IPS-20b (cell line): ENCODE data around the gene PCYT2.
"Not testable (repeated sequence)": the region's sequence is repeated elsewhere in the genome, so short reads cannot be mapped to it uniquely, and the experiment has no call there.

Experiments used
- H3K27ac ChIP-seq: one replicate; pipeline ENCODE4 v1.5.1; 2013; ENCODE audit warnings: low read length
- H3K27me3 ChIP-seq: 2 replicates; pipeline ENCODE4 v1.6.1; 2013; ENCODE audit warnings: mild to moderate bottlenecking, low read length, inconsistent platforms; ENCODE audit not compliant: insufficient read depth
- H3K36me3 ChIP-seq: 2 replicates; pipeline ENCODE4 v1.6.1; 2013; ENCODE audit warnings: low read depth, mild to moderate bottlenecking, inconsistent platforms, low read length, moderate library complexity; ENCODE audit not compliant: insufficient read depth
- H3K4me1 ChIP-seq: 2 replicates; pipeline ENCODE4 v1.6.1; 2013; ENCODE audit warnings: mild to moderate bottlenecking, control low read depth, inconsistent platforms, low read length, moderate library complexity; ENCODE audit not compliant: insufficient read depth
- H3K4me3 ChIP-seq: 2 replicates; pipeline ENCODE4 v1.5.1; 2013; ENCODE audit warnings: mild to moderate bottlenecking, low read length, inconsistent platforms
- H3K9ac ChIP-seq: 2 replicates; pipeline ENCODE4 v1.6.1; 2013; ENCODE audit warnings: low read depth, mild to moderate bottlenecking, inconsistent platforms, low read length, moderate library complexity
- H3K9me3 ChIP-seq: 2 replicates; pipeline ENCODE4 v1.6.1; 2013; ENCODE audit warnings: mild to moderate bottlenecking, low read depth, low read length, inconsistent platforms; ENCODE audit not compliant: insufficient read depth

Gene PCYT2

DNA sequence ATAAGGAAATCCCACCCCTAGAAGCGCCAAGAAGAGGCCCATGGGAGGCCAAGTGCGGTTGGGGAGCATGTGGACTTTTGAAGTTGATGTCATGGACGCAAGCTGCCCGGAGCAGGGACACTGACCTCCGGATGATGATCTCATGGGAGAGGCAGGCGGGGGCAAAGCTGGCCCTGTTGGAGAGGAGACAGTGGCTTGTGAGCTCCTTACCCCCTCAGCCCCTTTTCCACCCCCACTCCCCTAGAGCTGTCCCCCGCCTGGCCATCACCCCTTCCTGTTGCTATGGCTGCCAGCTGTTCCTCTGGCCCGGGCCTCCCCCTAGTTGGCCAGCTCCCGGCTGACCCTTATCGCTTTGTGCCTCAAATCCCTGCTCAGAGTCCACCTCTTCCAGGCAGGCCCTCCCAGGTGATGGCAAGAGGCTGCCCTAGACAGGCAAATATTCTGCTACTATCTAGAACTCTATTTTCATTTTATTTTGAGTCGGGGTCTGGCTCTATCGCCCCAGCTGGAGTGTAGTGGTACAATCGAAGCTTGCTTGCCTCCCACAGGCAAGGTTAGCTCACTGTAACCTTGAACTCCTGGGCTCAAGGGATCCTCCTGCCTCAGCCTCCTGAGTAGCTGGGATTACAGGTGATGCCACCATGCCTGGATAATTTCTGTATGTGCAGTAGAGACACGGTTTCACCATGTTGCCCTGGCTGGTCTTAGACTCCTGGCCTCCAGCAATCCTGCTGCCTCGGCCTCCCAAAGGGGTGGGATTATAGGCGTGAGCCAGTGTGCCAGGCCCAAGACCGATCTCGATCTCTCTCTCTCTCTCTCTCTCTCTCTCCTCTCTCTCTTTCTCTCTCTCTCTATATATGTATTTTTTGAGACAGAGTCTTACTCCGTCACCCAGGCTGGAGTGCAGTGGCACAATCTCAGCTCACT lies 43.2 kb upstream of the PCYT2 start:
- H3K27ac ChIP-seq, result no peak overlapping the region
- H3K27me3 ChIP-seq, result peaks cover 31% of the 10 kb centered on the region
- no peaks in the 10 kb centered on the region for H3K36me3 ChIP-seq
- no peak overlapping the region for H3K9ac ChIP-seq
- H3K4me3 ChIP-seq, result no peak overlapping the region
- H3K9me3 ChIP-seq, result no peaks in the 10 kb centered on the region
- H3K4me1 ChIP-seq, result no peaks in the 10 kb centered on the region

GRCh38 chr17:81953443-81953842 lies 42.2 kb upstream of the PCYT2 start:
- H3K9me3 ChIP-seq, H3K4me1 ChIP-seq, H3K27ac ChIP-seq, H3K9ac ChIP-seq, H3K36me3 ChIP-seq, H3K4me3 ChIP-seq: not testable (repeated sequence)
- H3K27me3 ChIP-seq, result peaks cover 22% of the 10 kb centered on the region

- Histone ChIP-seq H3K27ac (no peak overlapping the region), H3K27me3 (peaks cover 15% of the 10 kb centered on the region), H3K4me3 (no peak overlapping the region), H3K9ac (no peak overlapping the region), H3K9me3 (no peaks in the 10 kb centered on the region), H3K4me1 (no peaks in the 10 kb centered on the region), H3K36me3 (no peaks in the 10 kb centered on the region)
Observed at GRCh38 chr17:81952792-81953228, 41.6 kb upstream of the PCYT2 start.

- no peaks in the 10 kb centered on the region for H3K9me3 ChIP-seq
- H3K36me3 ChIP-seq, result no peaks in the 10 kb centered on the region
- no peak overlapping the region for H3K4me3 ChIP-seq
- no peaks in the 10 kb centered on the region for H3K4me1 ChIP-seq
- no peak overlapping the region for H3K9ac ChIP-seq
- no peak overlapping the region for H3K27ac ChIP-seq
- H3K27me3 ChIP-seq, result peaks cover 8% of the 10 kb centered on the region
Observed at GRCh38 chr17:81951785-81952684, 40.8 kb upstream of the PCYT2 start.

GRCh38 chr17:81950501-81950900 lies 39.3 kb upstream of the PCYT2 start:
- H3K36me3 ChIP-seq, result no peaks in the 10 kb centered on the region
- H3K4me1 ChIP-seq, result no peaks in the 10 kb centered on the region
- H3K27me3 ChIP-seq, result no peaks in the 10 kb centered on the region
- H3K9me3 ChIP-seq, result no peaks in the 10 kb centered on the region
- H3K27ac ChIP-seq, result no peak overlapping the region
- H3K4me3 ChIP-seq, result no peak overlapping the region
- no peak overlapping the region for H3K9ac ChIP-seq

GRCh38 chr17:81948635-81949378 lies 37.6 kb upstream of the PCYT2 start:
- H3K9me3 ChIP-seq, result no peaks in the 10 kb centered on the region
- H3K27ac ChIP-seq, result no peak overlapping the region
- no peak overlapping the region for H3K9ac ChIP-seq
- no peaks in the 10 kb centered on the region for H3K36me3 ChIP-seq
- peaks cover 9% of the 10 kb centered on the region; the same call in 1 of the 2 replicates for H3K27me3 ChIP-seq
- H3K4me3 ChIP-seq, result no peak overlapping the region
- H3K4me1 ChIP-seq, result no peaks in the 10 kb centered on the region; the same call in 1 of the 2 replicates

DNA sequence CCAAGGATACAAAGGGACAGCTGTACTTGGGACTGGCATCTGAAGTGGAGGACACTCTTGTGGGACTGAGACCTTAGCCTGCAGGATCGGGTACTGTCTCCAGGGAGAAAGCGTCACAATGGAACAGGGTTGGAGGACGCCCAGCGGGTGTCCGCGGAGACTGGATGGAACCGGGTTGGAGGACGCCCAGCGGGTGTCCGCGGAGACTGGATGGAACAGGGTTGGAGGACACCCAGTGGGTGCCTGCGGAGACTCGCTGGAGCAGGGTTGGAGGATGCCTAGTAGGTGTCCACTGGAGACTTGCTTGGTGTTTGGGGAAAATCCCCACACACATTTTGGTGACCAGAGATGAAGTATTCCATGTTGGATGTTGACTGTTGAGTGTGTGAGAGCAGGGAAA lies 36.0 kb upstream of the PCYT2 start, which contains the start of gene MYADML2:
Gene MYADML2, minus strand, starts transcription at position 45 of the 400 bp plus-strand sequence. CDS start 5,492 bp downstream, outside the sequence.
- no peaks in the 10 kb centered on the region for H3K36me3 ChIP-seq
- H3K27me3 ChIP-seq, result peaks cover 12% of the 10 kb centered on the region; the same call in 1 of the 2 replicates
- no peak within 1 kb of the TSS for H3K9ac ChIP-seq
- no peak within 1 kb of the TSS for H3K4me3 ChIP-seq
- H3K27ac ChIP-seq, result no peak within 1 kb of the TSS
- H3K4me1 ChIP-seq, result no peaks in the 10 kb centered on the region; the same call in 1 of the 2 replicates
- no peaks in the 10 kb centered on the region for H3K9me3 ChIP-seq

- Histone ChIP-seq H3K9ac (no peak overlapping the region), H3K9me3 (no peaks in the 10 kb centered on the region), H3K27me3 (peaks cover 24% of the 10 kb centered on the region), H3K4me1 (no peaks in the 10 kb centered on the region; the same call in 1 of the 2 replicates), H3K36me3 (no peaks in the 10 kb centered on the region), H3K4me3 (no peak overlapping the region), H3K27ac (no peak overlapping the region)
Observed at GRCh38 chr17:81944858-81945257, 33.7 kb upstream of the PCYT2 start.

DNA sequence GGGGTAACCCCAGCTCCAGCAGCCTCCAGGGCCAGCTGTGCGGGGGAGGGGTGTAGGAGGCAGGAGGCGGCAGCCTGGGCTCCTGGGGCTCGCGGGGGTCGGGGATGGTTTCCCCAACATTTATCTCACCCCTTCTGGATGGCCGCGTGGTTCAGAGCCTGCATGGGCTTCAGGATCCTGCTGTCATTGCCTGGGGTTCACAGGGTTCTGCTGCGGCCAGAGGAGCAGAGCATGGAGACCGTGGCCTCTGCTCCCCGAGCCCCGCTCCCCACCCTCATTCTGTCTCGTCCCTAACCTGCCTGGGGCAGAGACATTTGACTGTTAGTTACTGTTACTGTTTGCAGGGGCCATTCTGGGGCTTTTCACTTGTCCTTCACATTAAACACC lies 31.0 kb upstream of the PCYT2 start:
- Histone ChIP-seq H3K4me3 (peak overlapping the region; percentile 25; the same call in 1 of the 2 replicates), H3K27me3 (peaks cover 28% of the 10 kb centered on the region), H3K9ac (no peak overlapping the region), H3K4me1 (no peaks in the 10 kb centered on the region; the same call in 1 of the 2 replicates), H3K36me3 (no peaks in the 10 kb centered on the region), H3K27ac (no peak overlapping the region), H3K9me3 (no peaks in the 10 kb centered on the region)

DNA sequence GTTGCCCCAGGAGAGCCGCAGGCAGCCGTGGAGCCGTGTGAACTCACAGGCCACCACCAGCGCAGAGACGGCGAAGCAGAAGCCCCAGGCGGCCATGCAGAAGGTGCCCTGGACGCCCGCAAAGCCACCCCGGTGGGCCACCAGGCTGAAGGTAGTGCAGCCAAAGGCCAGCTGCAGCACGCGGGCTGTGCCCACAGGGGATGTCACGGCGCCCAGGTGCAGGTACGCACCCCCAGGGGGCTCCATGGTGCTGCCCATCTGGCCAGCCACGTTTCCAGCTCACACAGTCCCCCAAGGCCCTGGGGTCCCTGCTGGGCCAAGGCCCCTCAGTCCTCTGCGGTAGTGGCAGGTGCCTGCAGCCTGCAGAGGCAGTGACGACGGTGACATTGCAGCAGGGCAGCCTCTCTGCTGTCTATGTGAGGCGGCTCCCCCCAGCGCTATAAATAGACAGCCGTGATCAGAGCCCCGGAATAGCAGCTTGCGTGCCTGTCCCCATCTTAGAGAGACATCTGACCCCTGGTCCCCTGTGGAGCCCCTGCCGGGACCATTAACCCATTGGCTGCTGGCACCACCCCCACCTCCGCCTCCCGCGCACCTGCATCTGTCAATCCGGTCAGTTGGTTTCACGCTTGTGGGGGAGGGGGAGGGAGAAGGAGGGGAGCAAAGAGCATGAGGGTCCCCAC lies 30.4 kb upstream of the PCYT2 start:
- H3K4me1 ChIP-seq, result no peaks in the 10 kb centered on the region; the same call in 1 of the 2 replicates
- H3K9me3 ChIP-seq, result no peaks in the 10 kb centered on the region
- peaks cover 28% of the 10 kb centered on the region for H3K27me3 ChIP-seq
- H3K27ac ChIP-seq, result no peak overlapping the region
- H3K36me3 ChIP-seq, result no peaks in the 10 kb centered on the region
- H3K4me3 ChIP-seq, result peak overlapping the region; percentile 25; the same call in 1 of the 2 replicates
- H3K9ac ChIP-seq, result no peak overlapping the region
